K562 (cell line): ENCODE results near the gene C1orf198. TPM values are rescaled to one million over a fixed set of nuclear protein-coding genes. Genes with fewer than 3 reads are reported as not detected.

Source experiments
- ATAC-seq: fragments of 200-7000 bp; cut with Tn5 transposase; 3 replicates; pipeline ENCODE4 v1.9.1; 2020; ENCODE audit warnings: moderate library complexity
- BruUV-seq: library from RNA; stranded (reverse); fragments of 400-500 nt; replicated peaks from 2 replicates; lab custom pipeline; 2021; lab: Mats Ljungman, UMichigan
- CTCF ChIA-PET: fragments of 300-600 bp; formaldehyde crosslinking; extraction: SDS; loops from one replicate; lab custom pipeline; 2021; ENCODE audit warnings: low intra/inter-chr PET ratio; lab: Yijun Ruan, JAX
- POLR2A ChIA-PET: fragments of 300-600, 350-650 bp; sonication (Branson Sonifier 250); formaldehyde crosslinking; extraction: SDS; loops from one replicate; lab custom pipeline; 2021; ENCODE audit warnings: antibody characterized with exemption, inconsistent platforms; lab: Yijun Ruan, JAX
- DNase-seq, 4 experiments: peaks; one replicate each; pipeline versions ENCODE4 v3.0.0 to v3.0.0-alpha.2; 2011 to 2018; ENCODE audit warnings: low spot score in 3 of 4, mixed read lengths in 3 of 4; ENCODE audit errors: extremely low read depth in 1 of 4
- FAIRE-seq: peaks from 2 replicates; lab custom pipeline; 2011; peaks lifted over from hg19 to GRCh38; lab: Jason Lieb, UNC
- H2AFZ ChIP-seq: 2 replicates; pipeline ENCODE4 v1.6.0; 2011; ENCODE audit warnings: low read depth, low read length, control low read depth, inconsistent platforms
- H3K27ac ChIP-seq: fragments of 200-600 bp; 3 replicates; pipeline ENCODE4 v1.8.0; 2011; ENCODE audit warnings: low read depth, mild to moderate bottlenecking, control low read depth, inconsistent platforms, low read length, moderate library complexity, mixed read lengths; ENCODE audit errors: extremely low read depth
- H3K27me3 ChIP-seq, 2 experiments: fragments of 300-600 bp in 1 of 2; 2 replicates in 1 of 2; 3 replicates in 1 of 2; pipeline versions ENCODE4 v1.6.0 to v1.8.0; 2011; ENCODE audit warnings: inconsistent platforms in 2 of 2, low read length in 2 of 2, mild to moderate bottlenecking in 1 of 2, mixed read lengths in 1 of 2, moderate library complexity in 1 of 2; ENCODE audit not compliant: control insufficient read depth in 2 of 2, insufficient read depth in 2 of 2
- H3K36me3 ChIP-seq: fragments of 300-600 bp; 3 replicates; pipeline ENCODE4 v1.8.0; 2011; ENCODE audit warnings: mild to moderate bottlenecking, low read length, inconsistent platforms; ENCODE audit not compliant: control insufficient read depth, insufficient read depth
- H3K4me1 ChIP-seq, 2 experiments: fragments of 200-600 bp in 1 of 2; replicated peaks in 1 of 2; 2 replicates in 1 of 2; 3 replicates in 1 of 2; pipeline versions ENCODE4 v1.5.1 to v1.8.0; 2011; ENCODE audit warnings: inconsistent platforms in 2 of 2, low read length in 2 of 2, mild to moderate bottlenecking in 1 of 2, mixed read lengths in 1 of 2, moderate library complexity in 1 of 2; ENCODE audit not compliant: control insufficient read depth in 2 of 2, insufficient read depth in 2 of 2
- H3K4me2 ChIP-seq: 2 replicates; pipeline ENCODE4 v1.6.1; 2011; ENCODE audit warnings: low read length, control low read depth, inconsistent platforms, mixed read lengths; ENCODE audit not compliant: insufficient read depth
- H3K4me3 ChIP-seq: fragments of 200-600 bp; sonication (generic), shearing (Covaris generic); 2 replicates; pipeline ENCODE4 v1.5.1; 2016; ENCODE audit warnings: control low read depth, inconsistent platforms
- H3K79me2 ChIP-seq: fragments of 200-600 bp; 3 replicates; pipeline ENCODE4 v1.8.0; 2011; ENCODE audit warnings: low read length, inconsistent platforms; ENCODE audit not compliant: control insufficient read depth, insufficient read depth
- H3K9ac ChIP-seq, 2 experiments: 2 replicates each; pipeline versions ENCODE4 v1.6.0 to v1.6.1; 2011; ENCODE audit warnings: low read depth in 2 of 2, low read length in 2 of 2, control low read depth in 1 of 2, inconsistent platforms in 1 of 2, mild to moderate bottlenecking in 1 of 2, mixed read lengths in 1 of 2; ENCODE audit not compliant: insufficient read depth in 1 of 2
- H3K9me1 ChIP-seq: one replicate; pipeline ENCODE4 v1.6.0; 2011; ENCODE audit warnings: inconsistent platforms, mild to moderate bottlenecking, low read length, moderate library complexity; ENCODE audit not compliant: control insufficient read depth, insufficient read depth
- H3K9me3 ChIP-seq: replicated peaks from 2 replicates; pipeline ENCODE4 v1.5.1; 2011; ENCODE audit warnings: low read depth, low read length, inconsistent platforms; ENCODE audit not compliant: control insufficient read depth, insufficient read depth
- H4K20me1 ChIP-seq: replicated peaks from 2 replicates; pipeline ENCODE4 v1.6.1; 2011; ENCODE audit warnings: low read length, inconsistent platforms, mixed read lengths; ENCODE audit not compliant: control insufficient read depth, insufficient read depth
- CREB1 ChIP-seq, 2 experiments: sonication (generic) in 1 of 2; formaldehyde crosslinking in 1 of 2; IDR thresholded peaks; 2 replicates each; pipeline versions ENCODE4 v1.6.1 to v1.8.0; 2012 to 2022; ENCODE audit warnings: inconsistent platforms in 1 of 2, mild to moderate bottlenecking in 1 of 2, missing genetic modification reagents in 1 of 2, moderate library complexity in 1 of 2
- ELF1 ChIP-seq: fragments of 200-800 bp; sonication (Bioruptor generic); IDR thresholded peaks from 2 replicates; pipeline ENCODE4 v1.6.1; 2016; ENCODE audit warnings: missing genetic modification characterization, missing compliant biosample characterization
- FOXA3 ChIP-seq, 2 experiments: fragments of 450-650 bp in 1 of 2; sonication (generic) in 1 of 2; formaldehyde crosslinking; IDR thresholded peaks in 1 of 2; conservative IDR thresholded peaks in 1 of 2; 2 replicates each; pipeline versions ENCODE4 v1.4.0 to v1.8.0; 2020 to 2022; ENCODE audit warnings: mild to moderate bottlenecking in 2 of 2, missing genetic modification reagents in 1 of 2
- KDM1A ChIP-seq, 2 experiments: fragments of 450-650 bp; IDR thresholded peaks; 2 replicates each; pipeline ENCODE4 v1.6.1; 2016; ENCODE audit warnings: mild to moderate bottlenecking in 2 of 2
- MTF1 ChIP-seq: fragments of 250-450 bp; sonication (Bioruptor Pico); IDR thresholded peaks from 2 replicates; pipeline ENCODE4 v1.9.0; 2021; ENCODE audit warnings: moderate library complexity, mild to moderate bottlenecking, inconsistent platforms, borderline replicate concordance
- NFIC ChIP-seq: fragments of 450-650 bp; IDR thresholded peaks from 2 replicates; pipeline ENCODE4 v1.6.1; 2017; ENCODE audit warnings: mild to moderate bottlenecking, inconsistent platforms
- PHTF2 ChIP-seq: fragments of 250-450 bp; sonication (Bioruptor Pico); IDR thresholded peaks from 2 replicates; pipeline ENCODE4 v1.5.0; 2021; ENCODE audit warnings: mild to moderate bottlenecking
- PRPF4 ChIP-seq: fragments of 200-400 bp; formaldehyde crosslinking; IDR thresholded peaks from one replicate; pipeline ENCODE4 v1.6.1; 2017; ENCODE audit warnings: low read length, low read depth, mild to moderate bottlenecking; ENCODE audit not compliant: insufficient read depth, poor library complexity, severe bottlenecking
- RFX1 ChIP-seq: fragments of 450-650 bp; IDR thresholded peaks from 2 replicates; pipeline ENCODE4 v1.6.1; 2016; ENCODE audit warnings: mild to moderate bottlenecking, moderate library complexity
- SAFB ChIP-seq: fragments of 200-400 bp; formaldehyde crosslinking; IDR thresholded peaks from 2 replicates; pipeline ENCODE4 v1.6.1; 2017; ENCODE audit warnings: low read depth, low read length, borderline replicate concordance
- SMARCE1 ChIP-seq: fragments of 450-650 bp; IDR thresholded peaks from 2 replicates; pipeline ENCODE4 v1.7.1; 2016; ENCODE audit warnings: mild to moderate bottlenecking
- ZNF140 ChIP-seq: fragments of 250-450 bp; sonication (Bioruptor Pico); IDR thresholded peaks from 2 replicates; pipeline ENCODE4 v1.8.0; 2021; ENCODE audit warnings: moderate library complexity, mild to moderate bottlenecking, inconsistent platforms
- ZNF23 ChIP-seq: fragments of 250-450 bp; sonication (Bioruptor Pico); IDR thresholded peaks from 2 replicates; pipeline ENCODE4 v1.4.0; 2020; ENCODE audit warnings: mild to moderate bottlenecking
- ZNF41 ChIP-seq: fragments of 250-450 bp; sonication (Bioruptor Pico); conservative IDR thresholded peaks from 2 replicates; pipeline ENCODE4 v1.4.0; 2020; ENCODE audit warnings: mild to moderate bottlenecking
- ZNF589 ChIP-seq: fragments of 200-800 bp; sonication (Bioruptor generic); IDR thresholded peaks from 2 replicates; pipeline ENCODE4 v1.6.1; 2016; ENCODE audit warnings: low read depth, missing genetic modification characterization, missing compliant biosample characterization
- ZNF707 ChIP-seq: fragments of 250-450 bp; sonication (Bioruptor Pico); conservative IDR thresholded peaks from 2 replicates; pipeline ENCODE4 v1.8.0; 2022; ENCODE audit warnings: inconsistent platforms, mild to moderate bottlenecking, moderate library complexity
- in situ Hi-C: fragments of 300-500 bp; cut with MboI; formaldehyde crosslinking; loops from 4 replicates; pipeline ENCODE4 v1.15.0; 2018; ENCODE audit warnings: inconsistent platforms, mixed read lengths
- intact Hi-C: fragments of 100-400 bp; cut with micrococcal nuclease; formaldehyde crosslinking; loops from 2 replicates; pipeline ENCODE4 v1.14.2; 2022
- polyA plus RNA-seq, 8 experiments: library from polyadenylated mRNA; depleted of rRNA in 4 of 8; stranded (reverse) in 5 of 8; unstranded in 3 of 8; fragments of >200 nt; fragmentation: Nextera tagmentation in 2 of 8; fragmentation: Illumina TruSeq in 1 of 8; extraction: Ambion mirVana in 2 of 8; extraction: Trizol in 1 of 8; gene quantifications; 2 replicates each; pipeline versions ENCODE4 v1.2.1 to v1.2.3, GENCODE V29; 2011 to 2014; ENCODE audit warnings: inconsistent platforms in 1 of 8, missing spikeins in 1 of 8
- total RNA-seq, 7 experiments: library from RNA; depleted of rRNA in 6 of 7; stranded (reverse); fragments of >200 nt in 6 of 7; fragmentation: Illumina TruSeq in 2 of 7; extraction: Trizol in 2 of 7; gene quantifications; 2 replicates each; pipeline versions ENCODE4 v1.2.1 to v1.2.3, GENCODE V29; 2011 to 2021; ENCODE audit warnings: low replicate concordance in 1 of 7
- TF ChIP-seq, protein P1 (sequence below): fragments of 250-450 bp; sonication (Bioruptor Pico); IDR thresholded peaks from 2 replicates; pipeline ENCODE4 v1.8.0; 2021; ENCODE audit warnings: moderate library complexity, mild to moderate bottlenecking, inconsistent platforms

The C1orf198 gene
- total and polyA plus RNA-seq, 9 of the 15 experiments (the other 6 are each of a cell fraction or from before 2014, with no cell fraction given) = 2.0 to 15.1 (median 10.4) TPM

DNA sequence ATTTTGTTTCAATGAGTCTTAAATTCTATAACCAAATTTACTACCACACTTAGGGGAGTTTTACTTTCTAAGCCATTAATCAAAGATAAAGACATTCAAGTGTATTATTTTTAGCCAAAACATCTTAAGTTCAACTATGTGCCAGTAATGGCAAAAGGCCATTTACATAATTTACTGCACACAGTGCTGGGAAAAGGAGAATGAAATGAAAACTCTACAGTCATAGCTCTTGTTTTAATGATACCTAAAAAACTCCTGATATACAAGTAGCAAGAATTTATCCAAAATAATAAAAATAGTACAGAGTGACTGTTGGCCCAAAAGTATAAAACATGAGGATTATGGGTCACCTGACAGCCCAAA is 42.4 kb upstream of the C1orf198 start:
- Histone ChIP-seq H3K27ac (no peak overlapping the region), H3K4me1 (no peaks in the 10 kb centered on the region), H3K9me1 (no peaks in the 10 kb centered on the region), H4K20me1 (no peaks in the 10 kb centered on the region), H3K9me3 (no peaks in the 10 kb centered on the region), H3K4me2 (no peak overlapping the region), H3K9ac (no peak overlapping the region), H3K4me3 (no peak overlapping the region), H3K36me3 (peaks cover 4% of the 10 kb centered on the region; the same call in 2 of the 3 replicates), H3K27me3 (no peaks in the 10 kb centered on the region), H3K79me2 (no peaks in the 10 kb centered on the region), H2AFZ (no peak overlapping the region)
- in situ Hi-C loops = loop anchor here (5.0 kb wide), 1 partner anchor 302 kb away; no protein-coding TSS in a partner anchor
- DNase-seq (no peak), ATAC-seq (no peak), FAIRE-seq (no peak)
- ChIA-PET CTCF (no interaction called here), POLR2A (interaction anchor here (0.7 kb wide), 1 partner anchor 9 kb away, joined by 3 read pairs; no protein-coding TSS in a partner anchor)
- intact Hi-C loops = loop anchor here (10.0 kb wide), 1 partner anchor 684 kb away; no protein-coding TSS in a partner anchor
- no TSS peak for BruUV-seq
- TF ChIP-seq KDM1A (IDR thresholded peaks at IDR 0.05) (no peak), PRPF4 (no peak), SMARCE1 (no peak), SAFB (no peak), ZNF707 (CRISPR knock-in tag) (no peak), CREB1 (IDR thresholded peaks at IDR 0.05) (no peak), CREB1 (CRISPR knock-in tag; IDR thresholded peaks at IDR 0.05) (no peak), PHTF2 (no peak), MTF1 (CRISPR knock-in tag) (no peak), RFX1 (no peak), ZNF23 (CRISPR knock-in tag) (no peak), FOXA3 (CRISPR knock-in tag; conservative IDR thresholded peaks at IDR 0.05 in 1 of 2, IDR thresholded peaks at IDR 0.05 in 1 of 2) (no peak), ELF1 (tag) (no peak), ZNF589 (CRISPR knock-in tag) (no peak), NFIC (no peak), ZNF140 (CRISPR knock-in tag) (no peak), ZNF41 (CRISPR knock-in tag) (no peak)
- TF ChIP-seq, protein P1, sequence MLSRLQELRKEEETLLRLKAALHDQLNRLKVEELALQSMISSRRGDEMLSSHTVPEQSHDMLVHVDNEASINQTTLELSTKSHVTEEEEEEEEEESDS = no peak
